ENCODE measurements around the gene LEKR1.

DNA sequence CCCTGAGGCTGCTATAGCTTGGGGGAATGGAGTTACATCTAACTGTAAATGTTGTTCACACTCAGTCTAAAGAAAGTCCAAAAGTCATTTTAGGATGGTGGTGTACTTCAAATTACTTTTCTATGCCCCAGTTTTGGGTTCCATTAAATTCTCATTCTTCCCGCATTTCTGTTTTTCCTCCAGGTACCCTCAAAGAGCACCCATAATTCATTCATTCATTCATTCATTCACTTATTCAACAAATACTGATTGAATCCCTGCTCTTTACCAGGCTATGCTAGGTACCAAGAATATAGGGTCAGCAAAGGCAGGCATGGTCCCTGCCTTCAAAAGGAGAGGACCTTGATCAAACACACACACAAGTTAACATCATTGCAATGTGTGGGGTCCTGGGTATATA, 257.7 kb downstream of the LEKR1 start:
- TF ChIP-seq SP2 (IDR thresholded peaks at IDR 0.05; ENCODE audit: extremely low read depth, low read depth, low read length, poor library complexity, severe bottlenecking): no peak
- no peak for TF ChIP-seq ZZZ3 (IDR thresholded peaks at IDR 0.05)
- no peak for TF ChIP-seq MLX (CRISPR knock-in tag; conservative IDR thresholded peaks at IDR 0.05)
- TF ChIP-seq SRF (CRISPR knock-in tag; IDR thresholded peaks at IDR 0.05): no peak
- no peak for TF ChIP-seq KLF10 (CRISPR knock-in tag; IDR thresholded peaks at IDR 0.05)
- TF ChIP-seq HNRNPH1 (optimal IDR thresholded peaks at IDR 0.05; ENCODE audit: low read depth, low read length): no peak
- TF ChIP-seq CHD2 (IDR thresholded peaks at IDR 0.05; ENCODE audit: low read depth, low read length): no peak
- TF ChIP-seq MYC (IDR thresholded peaks at IDR 0.05; ENCODE audit: low read depth, low read length): no peak
- no peak for TF ChIP-seq MYC (CRISPR knock-in tag; IDR thresholded peaks at IDR 0.05; ENCODE audit: borderline replicate concordance, low read depth)
- no peak for TF ChIP-seq CBFA2T2 (conservative IDR thresholded peaks at IDR 0.05)
- TF ChIP-seq, protein P1, sequence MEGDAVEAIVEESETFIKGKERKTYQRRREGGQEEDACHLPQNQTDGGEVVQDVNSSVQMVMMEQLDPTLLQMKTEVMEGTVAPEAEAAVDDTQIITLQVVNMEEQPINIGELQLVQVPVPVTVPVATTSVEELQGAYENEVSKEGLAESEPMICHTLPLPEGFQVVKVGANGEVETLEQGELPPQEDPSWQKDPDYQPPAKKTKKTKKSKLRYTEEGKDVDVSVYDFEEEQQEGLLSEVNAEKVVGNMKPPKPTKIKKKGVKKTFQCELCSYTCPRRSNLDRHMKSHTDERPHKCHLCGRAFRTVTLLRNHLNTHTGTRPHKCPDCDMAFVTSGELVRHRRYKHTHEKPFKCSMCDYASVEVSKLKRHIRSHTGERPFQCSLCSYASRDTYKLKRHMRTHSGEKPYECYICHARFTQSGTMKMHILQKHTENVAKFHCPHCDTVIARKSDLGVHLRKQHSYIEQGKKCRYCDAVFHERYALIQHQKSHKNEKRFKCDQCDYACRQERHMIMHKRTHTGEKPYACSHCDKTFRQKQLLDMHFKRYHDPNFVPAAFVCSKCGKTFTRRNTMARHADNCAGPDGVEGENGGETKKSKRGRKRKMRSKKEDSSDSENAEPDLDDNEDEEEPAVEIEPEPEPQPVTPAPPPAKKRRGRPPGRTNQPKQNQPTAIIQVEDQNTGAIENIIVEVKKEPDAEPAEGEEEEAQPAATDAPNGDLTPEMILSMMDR (IDR thresholded peaks at IDR 0.05 in 2 of 3, conservative IDR thresholded peaks at IDR 0.05 in 1 of 3; ENCODE audit: insufficient read depth in 2 of 3, low read depth in 1 of 3, low read length in 3 of 3): no peak

All from K562 (cell line).